Measurements from ENCODE around the gene SNRNP70. TPM values are rescaled to one million over a fixed set of nuclear protein-coding genes. Genes with fewer than 3 reads are reported as not detected.

SNRNP70 gene
- total and polyA plus RNA-seq, 2 experiments from 2014 or later, result 243 to 361 TPM

- Histone ChIP-seq H3K27me3 (ENCODE audit: insufficient read depth) (peaks cover 63% of the 10 kb centered on the region), H3F3A (replicated peaks; ENCODE audit: low read depth) (no peaks in the 10 kb centered on the region), H3K27ac (ENCODE audit: low read depth) (no peak overlapping the region), H3K4me2 (no peak overlapping the region), H3K9me2 (ENCODE audit: insufficient read depth) (no peaks in the 10 kb centered on the region), H3K4me1 (ENCODE audit: insufficient read depth) (peaks cover 20% of the 10 kb centered on the region), H3K79me2 (replicated peaks; ENCODE audit: insufficient read depth) (no peaks in the 10 kb centered on the region), H2AFZ (no peak overlapping the region), H3K36me3 (ENCODE audit: insufficient read depth) (no peaks in the 10 kb centered on the region), H3K4me3 (no peak overlapping the region), H4K20me1 (replicated peaks; ENCODE audit: insufficient read depth) (no peaks in the 10 kb centered on the region)
- no peak for ATAC-seq
- Mint-ChIP-seq H3K4me1 (peaks cover 20% of the 10 kb centered on the region), H3K27me3 (ENCODE audit: insufficient read depth, low read depth, poor library complexity) (peaks cover 51% of the 10 kb centered on the region), H3K36me3 (ENCODE audit: low read depth) (no peaks in the 10 kb centered on the region), H3K9me3 (no peaks in the 10 kb centered on the region; the same call in 2 of the 3 replicates), H3K4me3 (no peak overlapping the region), H3K27ac (no peak overlapping the region)
- TF ChIP-seq NANOG (IDR thresholded peaks at IDR 0.05; ENCODE audit: borderline replicate concordance) (no peak), JUNB (IDR thresholded peaks at IDR 0.05; ENCODE audit: unreplicated experiment) (no peak), EZH2 (IDR thresholded peaks at IDR 0.05; ENCODE audit: low read depth, unreplicated experiment) (no peak), CTCF (conservative IDR thresholded peaks at IDR 0.05; ENCODE audit: low read depth in 2 of 2) (no peak), CREB1 (CRISPR knock-in tag; IDR thresholded peaks at IDR 0.05; ENCODE audit: low read depth) (no peak), ZNF331 (CRISPR knock-in tag; IDR thresholded peaks at IDR 0.05; ENCODE audit: low read depth) (no peak)
- TF ChIP-seq, protein P1, sequence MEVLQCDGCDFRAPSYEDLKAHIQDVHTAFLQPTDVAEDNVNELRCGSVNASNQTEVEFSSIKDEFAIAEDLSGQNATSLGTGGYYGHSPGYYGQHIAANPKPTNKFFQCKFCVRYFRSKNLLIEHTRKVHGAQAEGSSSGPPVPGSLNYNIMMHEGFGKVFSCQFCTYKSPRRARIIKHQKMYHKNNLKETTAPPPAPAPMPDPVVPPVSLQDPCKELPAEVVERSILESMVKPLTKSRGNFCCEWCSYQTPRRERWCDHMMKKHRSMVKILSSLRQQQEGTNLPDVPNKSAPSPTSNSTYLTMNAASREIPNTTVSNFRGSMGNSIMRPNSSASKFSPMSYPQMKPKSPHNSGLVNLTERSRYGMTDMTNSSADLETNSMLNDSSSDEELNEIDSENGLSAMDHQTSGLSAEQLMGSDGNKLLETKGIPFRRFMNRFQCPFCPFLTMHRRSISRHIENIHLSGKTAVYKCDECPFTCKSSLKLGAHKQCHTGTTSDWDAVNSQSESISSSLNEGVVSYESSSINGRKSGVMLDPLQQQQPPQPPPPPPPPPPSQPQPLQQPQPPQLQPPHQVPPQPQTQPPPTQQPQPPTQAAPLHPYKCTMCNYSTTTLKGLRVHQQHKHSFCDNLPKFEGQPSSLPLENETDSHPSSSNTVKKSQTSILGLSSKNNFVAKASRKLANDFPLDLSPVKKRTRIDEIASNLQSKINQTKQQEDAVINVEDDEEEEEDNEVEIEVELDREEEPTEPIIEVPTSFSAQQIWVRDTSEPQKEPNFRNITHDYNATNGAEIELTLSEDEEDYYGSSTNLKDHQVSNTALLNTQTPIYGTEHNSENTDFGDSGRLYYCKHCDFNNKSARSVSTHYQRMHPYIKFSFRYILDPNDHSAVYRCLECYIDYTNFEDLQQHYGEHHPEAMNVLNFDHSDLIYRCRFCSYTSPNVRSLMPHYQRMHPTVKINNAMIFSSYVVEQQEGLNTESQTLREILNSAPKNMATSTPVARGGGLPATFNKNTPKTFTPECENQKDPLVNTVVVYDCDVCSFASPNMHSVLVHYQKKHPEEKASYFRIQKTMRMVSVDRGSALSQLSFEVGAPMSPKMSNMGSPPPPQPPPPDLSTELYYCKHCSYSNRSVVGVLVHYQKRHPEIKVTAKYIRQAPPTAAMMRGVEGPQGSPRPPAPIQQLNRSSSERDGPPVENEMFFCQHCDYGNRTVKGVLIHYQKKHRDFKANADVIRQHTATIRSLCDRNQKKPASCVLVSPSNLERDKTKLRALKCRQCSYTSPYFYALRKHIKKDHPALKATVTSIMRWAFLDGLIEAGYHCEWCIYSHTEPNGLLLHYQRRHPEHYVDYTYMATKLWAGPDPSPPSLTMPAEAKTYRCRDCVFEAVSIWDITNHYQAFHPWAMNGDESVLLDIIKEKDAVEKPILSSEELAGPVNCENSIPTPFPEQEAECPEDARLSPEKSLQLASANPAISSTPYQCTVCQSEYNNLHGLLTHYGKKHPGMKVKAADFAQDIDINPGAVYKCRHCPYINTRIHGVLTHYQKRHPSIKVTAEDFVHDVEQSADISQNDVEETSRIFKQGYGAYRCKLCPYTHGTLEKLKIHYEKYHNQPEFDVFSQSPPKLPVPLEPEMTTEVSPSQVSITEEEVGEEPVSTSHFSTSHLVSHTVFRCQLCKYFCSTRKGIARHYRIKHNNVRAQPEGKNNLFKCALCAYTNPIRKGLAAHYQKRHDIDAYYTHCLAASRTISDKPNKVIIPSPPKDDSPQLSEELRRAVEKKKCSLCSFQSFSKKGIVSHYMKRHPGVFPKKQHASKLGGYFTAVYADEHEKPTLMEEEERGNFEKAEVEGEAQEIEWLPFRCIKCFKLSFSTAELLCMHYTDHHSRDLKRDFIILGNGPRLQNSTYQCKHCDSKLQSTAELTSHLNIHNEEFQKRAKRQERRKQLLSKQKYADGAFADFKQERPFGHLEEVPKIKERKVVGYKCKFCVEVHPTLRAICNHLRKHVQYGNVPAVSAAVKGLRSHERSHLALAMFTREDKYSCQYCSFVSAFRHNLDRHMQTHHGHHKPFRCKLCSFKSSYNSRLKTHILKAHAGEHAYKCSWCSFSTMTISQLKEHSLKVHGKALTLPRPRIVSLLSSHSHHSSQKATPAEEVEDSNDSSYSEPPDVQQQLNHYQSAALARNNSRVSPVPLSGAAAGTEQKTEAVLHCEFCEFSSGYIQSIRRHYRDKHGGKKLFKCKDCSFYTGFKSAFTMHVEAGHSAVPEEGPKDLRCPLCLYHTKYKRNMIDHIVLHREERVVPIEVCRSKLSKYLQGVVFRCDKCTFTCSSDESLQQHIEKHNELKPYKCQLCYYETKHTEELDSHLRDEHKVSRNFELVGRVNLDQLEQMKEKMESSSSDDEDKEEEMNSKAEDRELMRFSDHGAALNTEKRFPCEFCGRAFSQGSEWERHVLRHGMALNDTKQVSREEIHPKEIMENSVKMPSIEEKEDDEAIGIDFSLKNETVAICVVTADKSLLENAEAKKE (CRISPR knock-in tag; IDR thresholded peaks at IDR 0.05), result no peak
- TF ChIP-seq, protein P2, sequence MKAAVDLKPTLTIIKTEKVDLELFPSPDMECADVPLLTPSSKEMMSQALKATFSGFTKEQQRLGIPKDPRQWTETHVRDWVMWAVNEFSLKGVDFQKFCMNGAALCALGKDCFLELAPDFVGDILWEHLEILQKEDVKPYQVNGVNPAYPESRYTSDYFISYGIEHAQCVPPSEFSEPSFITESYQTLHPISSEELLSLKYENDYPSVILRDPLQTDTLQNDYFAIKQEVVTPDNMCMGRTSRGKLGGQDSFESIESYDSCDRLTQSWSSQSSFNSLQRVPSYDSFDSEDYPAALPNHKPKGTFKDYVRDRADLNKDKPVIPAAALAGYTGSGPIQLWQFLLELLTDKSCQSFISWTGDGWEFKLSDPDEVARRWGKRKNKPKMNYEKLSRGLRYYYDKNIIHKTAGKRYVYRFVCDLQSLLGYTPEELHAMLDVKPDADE (IDR thresholded peaks at IDR 0.05), result no peak
- TF ChIP-seq, protein P3, sequence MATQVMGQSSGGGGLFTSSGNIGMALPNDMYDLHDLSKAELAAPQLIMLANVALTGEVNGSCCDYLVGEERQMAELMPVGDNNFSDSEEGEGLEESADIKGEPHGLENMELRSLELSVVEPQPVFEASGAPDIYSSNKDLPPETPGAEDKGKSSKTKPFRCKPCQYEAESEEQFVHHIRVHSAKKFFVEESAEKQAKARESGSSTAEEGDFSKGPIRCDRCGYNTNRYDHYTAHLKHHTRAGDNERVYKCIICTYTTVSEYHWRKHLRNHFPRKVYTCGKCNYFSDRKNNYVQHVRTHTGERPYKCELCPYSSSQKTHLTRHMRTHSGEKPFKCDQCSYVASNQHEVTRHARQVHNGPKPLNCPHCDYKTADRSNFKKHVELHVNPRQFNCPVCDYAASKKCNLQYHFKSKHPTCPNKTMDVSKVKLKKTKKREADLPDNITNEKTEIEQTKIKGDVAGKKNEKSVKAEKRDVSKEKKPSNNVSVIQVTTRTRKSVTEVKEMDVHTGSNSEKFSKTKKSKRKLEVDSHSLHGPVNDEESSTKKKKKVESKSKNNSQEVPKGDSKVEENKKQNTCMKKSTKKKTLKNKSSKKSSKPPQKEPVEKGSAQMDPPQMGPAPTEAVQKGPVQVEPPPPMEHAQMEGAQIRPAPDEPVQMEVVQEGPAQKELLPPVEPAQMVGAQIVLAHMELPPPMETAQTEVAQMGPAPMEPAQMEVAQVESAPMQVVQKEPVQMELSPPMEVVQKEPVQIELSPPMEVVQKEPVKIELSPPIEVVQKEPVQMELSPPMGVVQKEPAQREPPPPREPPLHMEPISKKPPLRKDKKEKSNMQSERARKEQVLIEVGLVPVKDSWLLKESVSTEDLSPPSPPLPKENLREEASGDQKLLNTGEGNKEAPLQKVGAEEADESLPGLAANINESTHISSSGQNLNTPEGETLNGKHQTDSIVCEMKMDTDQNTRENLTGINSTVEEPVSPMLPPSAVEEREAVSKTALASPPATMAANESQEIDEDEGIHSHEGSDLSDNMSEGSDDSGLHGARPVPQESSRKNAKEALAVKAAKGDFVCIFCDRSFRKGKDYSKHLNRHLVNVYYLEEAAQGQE (IDR thresholded peaks at IDR 0.05; ENCODE audit: unreplicated experiment), result no peak
- no peak for DNase-seq (ENCODE audit: low spot score)
Measured at GRCh38 chr19:49059053-49059452, 26.2 kb upstream of the SNRNP70 start.

Data from GM23338 (cell line).